T-helper 2 cell (primary cell): ENCODE data around the gene TCERG1L.
A peak's percentile ranks its signal among the peaks of the same experiment; 100 is the strongest.
"Not testable (repeated sequence)": the region's sequence is repeated elsewhere in the genome, so short reads cannot be mapped to it uniquely, and the experiment has no call there.

Experiments used
- DNase-seq, 5 experiments: peaks; one replicate each; pipeline versions ENCODE4 v3.0.0 to v3.0.0-alpha.2; 2012 to 2022

Gene TCERG1L

DNA sequence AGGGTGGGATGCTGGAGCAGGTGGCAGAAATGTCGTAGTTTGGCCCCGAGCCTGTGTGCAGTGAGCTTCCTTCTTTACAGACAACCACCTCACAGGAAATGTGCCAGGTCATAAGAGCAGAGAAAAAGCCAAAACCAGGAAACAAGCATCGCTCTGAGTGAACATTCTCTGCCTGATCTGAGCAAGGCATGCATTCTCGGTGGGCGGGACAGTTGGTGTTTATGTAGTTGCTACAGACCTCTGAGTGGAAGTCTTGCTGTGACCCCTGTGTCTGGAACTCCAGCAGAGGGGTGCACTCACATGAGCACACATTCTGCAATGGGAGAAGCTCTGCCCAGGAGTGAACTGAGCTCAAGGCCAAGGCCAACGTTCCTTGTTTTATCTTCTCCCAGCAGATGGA is 230.1 kb downstream of the TCERG1L start:
- DNase-seq = peak in 1 of 5 experiments; percentile 84

DNA sequence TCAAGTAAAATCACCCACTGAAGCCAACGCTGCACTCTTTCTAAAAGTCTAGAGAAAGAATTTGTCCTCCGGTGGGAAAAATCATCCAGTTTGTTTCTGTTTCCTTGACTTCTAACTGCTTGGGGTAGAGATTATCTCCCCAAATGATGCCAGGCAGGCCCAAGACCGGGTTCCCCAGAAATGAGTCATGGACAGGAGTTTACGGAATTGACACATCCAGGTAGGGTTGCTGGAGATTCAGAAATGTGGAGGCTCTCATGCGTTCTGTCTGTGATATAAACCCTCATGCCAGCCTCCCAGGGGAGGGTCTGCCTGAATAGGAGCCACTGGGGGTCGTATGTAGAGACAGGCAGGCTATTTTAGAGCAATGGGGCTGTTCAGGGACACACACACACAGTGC is 230.9 kb downstream of the TCERG1L start:
- DNase-seq = no peak

DNA sequence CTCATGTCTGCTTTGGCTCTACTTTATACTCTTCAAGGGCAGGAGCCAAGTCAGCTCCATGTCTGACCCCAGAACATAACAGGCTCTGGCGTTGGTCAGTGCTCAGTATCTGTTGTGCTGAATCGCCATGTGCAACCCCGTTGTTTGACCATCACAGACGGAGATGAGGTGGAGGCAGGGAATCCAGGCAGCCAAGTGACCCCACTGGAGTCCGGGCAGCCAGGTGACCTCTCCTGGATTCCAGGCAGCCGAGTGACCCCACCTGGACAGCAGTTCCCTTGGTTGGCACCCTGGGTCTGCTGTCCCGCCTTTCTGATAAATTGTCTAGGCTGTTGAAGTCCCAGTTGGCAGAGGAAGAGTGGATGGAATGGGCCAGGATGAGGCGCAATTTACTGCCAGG is 232.2 kb downstream of the TCERG1L start:
- no peak for DNase-seq

DNA sequence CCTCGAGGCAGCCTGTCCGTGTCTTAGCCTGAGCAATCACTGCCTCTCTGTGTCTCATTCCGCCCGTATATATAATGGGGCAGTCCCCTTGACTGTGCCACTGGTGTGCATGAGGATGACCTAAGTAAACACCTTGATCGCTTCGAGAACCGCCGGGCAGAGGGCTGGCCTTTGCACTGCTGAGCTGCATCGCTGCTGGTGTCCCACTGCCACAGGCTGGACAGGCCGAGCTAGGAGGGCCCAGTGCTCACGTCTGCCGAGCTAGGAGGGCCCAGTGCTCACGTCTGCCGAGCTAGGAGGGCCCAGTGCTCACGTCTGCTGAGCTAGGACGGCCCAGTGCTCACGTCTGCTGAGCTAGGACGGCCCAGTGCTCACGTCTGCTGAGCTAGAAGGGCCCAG is 232.6 kb downstream of the TCERG1L start:
- DNase-seq = not testable (repeated sequence)

DNA sequence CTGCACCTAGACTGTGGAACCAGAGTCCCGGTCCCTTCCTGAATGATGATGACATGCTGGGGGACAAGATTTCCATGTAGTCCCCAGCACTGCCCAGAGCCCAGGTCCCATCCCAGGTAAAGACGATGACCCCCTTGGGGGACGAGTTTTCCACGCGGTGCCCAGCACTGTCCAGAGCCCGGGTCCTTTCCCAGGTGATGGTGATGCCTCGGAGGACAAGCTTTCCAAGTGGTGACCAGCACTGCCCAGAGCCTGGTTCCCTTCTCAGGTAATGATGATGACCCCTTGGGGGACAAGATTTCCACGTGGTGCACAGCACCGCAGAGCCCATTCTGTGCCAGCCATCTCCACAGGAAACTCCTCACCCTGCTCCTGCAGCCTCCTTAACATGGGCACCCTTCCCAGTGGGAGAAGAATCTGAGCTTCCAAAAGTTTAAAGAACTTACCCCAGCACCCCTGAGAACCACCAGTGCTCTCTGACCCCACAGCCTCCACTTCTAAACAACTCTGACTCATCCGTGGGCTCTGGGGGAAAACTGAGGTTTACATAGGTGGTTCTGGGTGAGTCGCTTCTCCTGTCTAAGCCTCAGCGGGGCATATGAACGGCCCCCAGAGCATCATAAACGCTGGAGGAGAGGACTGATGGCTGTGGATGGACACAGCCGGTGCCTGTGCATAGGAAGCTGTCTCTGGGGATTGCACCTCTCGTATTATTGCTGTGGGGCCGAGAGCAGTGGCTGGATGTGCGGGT is 233.2 kb downstream of the TCERG1L start:
- DNase-seq = peak in 1 of 5 experiments; percentile 8

DNA sequence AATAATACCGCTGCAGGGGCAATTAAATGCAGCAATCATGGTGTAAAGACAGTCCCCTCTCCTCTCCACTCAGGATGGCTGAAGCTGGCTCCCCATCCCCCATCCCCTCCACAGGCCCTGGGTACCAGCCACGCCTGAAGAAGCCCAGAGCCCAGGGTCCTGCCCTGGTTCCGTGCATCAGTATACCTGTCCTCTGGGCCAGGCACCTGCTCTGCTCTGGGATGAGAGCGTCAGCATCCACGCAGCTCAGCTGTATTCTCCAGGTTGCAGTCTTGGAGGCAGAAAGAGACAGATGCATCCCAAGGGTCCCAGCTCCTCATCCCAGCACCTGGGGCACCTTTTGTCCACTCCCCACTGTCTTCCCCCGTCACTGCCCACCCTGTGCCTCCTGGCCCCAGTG is 233.8 kb downstream of the TCERG1L start:
- DNase-seq = no peak

DNA sequence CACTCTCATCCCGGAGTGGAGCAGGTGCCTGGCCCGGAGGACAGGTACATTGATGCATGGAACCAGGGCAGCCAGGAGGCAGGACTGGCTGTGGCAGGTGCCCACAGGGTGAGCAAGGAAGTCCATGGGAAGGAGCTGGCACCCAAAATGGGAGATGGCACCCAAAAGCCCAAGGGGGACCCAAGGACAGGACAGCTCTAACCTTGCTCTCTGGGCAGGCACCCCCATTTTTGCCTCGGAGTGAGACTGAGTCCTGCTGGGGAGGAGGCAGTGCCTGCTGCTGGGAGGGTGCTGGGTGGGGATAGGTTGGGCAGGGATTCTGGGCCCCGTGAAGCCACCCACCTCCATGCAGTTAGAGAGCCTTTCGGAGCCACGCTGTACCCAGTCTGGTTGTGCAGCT is 234.5 kb downstream of the TCERG1L start:
- no peak for DNase-seq

DNA sequence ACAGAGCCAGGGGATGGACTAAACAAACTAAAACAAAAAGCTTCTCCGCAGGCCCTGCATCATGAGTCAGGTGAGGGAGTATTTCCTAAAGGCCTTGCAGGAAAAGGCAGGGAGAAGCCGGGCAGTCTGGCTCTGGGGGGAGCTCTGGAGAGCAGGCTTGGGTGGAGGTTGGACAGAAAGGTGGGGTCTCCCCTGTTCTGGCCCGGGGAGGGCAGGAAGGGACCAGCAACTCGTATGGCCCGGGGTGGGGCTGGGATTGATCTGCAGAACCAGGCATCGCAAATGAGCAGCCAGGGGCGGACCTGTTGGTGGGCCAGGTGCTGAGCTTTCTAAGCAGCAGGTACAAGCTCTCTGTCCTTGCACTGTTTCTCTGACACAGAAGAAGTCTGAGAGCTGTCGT is 235.2 kb downstream of the TCERG1L start:
- DNase-seq = no peak

DNA sequence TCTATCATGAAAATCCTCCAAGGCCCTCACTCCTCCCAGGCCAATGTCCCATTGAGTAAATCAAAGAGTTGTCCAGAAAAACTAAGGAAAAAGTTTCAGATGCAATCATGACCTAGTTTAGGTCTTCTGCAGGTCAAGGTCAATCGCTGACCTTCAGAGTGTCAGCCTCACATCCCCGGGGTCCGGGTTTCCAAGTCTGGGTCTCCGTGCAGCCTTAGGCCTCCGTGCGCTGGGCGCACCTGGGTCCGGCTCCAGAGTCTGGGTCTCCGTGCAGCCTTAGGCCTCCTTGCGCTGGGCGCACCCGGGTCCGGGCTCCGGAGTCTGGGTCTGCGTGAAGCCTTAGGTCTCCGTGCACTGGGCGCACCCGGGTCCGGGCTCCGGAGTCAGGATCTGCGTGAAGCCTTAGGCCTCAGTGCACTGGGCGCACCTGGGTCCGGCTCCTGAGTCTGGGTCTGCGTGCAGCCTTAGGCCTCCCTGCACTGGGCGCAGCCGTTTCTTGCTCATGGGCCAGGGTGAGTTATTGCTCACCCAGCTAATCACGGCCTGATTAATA is 236.2 kb downstream of the TCERG1L start:
- DNase-seq = no peak

DNA sequence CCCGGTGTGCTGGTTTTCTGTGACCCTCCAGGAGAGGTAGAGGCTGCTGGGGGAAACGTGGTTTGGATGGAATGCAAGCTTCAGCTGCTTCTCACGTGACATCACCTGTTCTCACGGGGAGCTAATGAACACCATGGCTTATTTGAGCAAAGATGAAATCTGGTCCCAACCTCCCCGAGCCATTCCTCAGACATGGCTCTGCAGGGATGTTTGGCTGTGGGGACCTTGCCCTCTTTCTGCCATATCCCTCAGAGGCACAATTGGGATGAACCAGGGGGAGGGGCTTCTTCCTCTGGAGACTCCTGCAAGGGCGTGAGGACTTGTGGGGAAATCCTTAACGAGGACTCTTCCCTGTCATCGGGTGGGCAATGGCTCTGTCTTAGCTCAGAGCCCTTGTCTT is 236.8 kb downstream of the TCERG1L start:
- DNase-seq = no peak

DNA sequence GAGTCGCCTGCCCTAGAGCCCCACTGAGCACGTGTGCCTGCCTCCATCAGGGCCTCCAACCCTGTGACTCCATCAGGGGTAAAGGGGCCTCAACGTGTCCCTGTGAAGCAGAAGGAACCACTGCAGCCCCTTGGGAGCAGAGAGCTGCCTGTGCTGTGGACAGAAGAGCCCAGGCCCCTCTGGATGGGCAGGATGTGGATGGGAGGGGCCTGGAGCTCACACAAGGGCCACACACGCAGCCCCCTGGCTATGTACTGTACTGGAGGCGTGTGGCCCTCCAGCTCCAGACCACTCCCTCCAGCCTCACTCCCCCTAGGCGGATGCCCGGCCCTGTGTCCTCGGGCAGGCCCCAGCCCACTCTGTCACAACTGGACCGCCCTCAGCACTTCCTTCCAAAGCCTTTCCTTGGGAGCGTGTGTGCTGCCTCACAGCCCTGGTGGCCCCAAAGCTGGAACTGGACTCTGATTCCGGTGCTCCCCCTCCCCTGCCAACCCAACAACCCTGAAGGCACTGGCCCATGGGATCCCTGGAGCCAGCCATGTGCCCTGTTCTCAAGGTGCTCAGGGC is 238.0 kb downstream of the TCERG1L start:
- DNase-seq = no peak

DNA sequence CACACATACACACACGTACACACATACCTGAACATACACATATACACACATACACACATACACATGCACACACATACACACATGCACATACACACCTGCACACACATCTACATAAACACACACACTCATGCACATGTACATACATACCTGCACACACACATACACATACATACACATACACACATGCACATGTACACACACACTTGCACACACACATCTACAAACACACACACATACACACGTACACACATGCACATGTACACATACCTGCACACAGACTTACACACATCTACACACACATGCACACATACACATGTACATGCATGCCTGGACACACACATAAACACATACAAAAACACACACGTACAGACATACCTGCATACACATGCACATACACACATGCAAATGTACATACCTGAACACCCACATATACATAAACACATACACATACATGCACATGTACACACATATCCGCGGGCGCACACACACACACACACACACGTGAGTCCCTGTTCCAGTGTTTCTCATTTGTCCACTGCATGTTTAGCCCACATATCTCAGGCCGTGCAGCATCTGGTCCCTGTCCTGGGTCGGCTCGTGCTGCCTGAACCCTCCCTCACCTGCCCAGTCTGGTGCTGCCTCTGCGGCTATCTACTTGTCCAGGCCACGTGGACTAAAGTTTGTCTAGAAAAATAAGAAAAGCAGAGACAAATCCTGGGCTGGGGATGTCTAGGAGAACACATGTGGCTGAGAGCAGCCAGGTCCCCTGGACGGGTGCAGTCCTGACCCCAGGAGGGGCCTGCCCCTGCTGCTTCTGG is 238.7 kb downstream of the TCERG1L start:
- no peak for DNase-seq

DNA sequence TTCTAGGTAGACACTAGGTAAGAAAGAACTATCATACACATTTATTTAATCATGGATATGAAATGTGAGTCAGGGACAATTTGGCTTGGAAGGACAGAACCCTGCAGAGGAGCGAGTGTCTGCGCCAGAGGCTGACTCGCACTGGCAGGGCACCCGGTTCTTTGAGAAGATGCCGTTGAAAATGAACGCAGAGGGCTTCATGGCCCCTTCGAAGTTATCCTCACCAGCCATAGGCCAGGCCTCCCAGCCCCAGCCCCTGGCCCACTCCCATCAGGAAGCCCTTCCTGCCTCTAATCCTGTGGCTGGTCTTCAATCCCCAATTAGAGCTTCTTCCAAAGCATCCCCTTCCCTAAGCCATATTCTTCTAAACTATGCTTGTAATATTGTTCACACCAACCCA is 239.8 kb downstream of the TCERG1L start:
- DNase-seq = no peak

DNA sequence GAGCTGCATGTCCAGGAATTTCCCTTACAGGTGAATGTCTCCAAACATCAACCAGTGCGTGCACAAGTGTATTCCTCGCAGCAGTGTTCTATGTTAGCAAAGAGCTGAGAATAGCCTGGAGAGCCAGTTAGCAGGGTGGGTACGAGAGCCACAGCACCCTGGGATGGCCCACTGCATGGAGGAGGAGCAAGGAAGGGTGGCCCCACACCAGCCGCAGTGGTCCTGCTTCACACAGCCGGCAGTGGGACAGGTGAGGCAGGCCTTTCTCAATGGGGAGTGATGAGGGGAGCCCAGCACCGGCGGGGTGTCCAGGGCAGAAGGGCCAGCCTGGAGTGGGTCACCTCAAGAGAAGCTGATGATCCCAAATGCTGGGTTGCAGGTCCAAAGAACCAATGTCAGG is 240.7 kb downstream of the TCERG1L start:
- no peak for DNase-seq

DNA sequence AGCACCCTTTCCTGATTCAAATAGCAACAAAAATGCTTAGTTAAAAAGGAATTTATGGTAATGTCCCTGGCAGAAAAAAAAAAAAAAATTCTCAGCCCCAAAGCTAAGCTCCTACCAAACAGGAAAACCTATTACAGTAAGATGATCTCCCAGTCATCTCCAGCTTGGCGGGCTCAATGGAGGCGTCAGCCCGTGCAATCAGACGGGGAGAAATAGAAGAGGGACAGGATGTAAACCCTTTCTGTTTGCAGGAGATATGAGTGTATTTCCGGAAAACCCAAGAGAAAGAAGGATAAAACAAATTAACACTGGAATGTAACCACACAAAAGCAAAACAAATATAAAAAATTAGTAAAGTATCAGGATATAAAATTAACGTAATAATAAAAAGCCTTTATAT is 242.8 kb downstream of the TCERG1L start:
- no peak for DNase-seq

DNA sequence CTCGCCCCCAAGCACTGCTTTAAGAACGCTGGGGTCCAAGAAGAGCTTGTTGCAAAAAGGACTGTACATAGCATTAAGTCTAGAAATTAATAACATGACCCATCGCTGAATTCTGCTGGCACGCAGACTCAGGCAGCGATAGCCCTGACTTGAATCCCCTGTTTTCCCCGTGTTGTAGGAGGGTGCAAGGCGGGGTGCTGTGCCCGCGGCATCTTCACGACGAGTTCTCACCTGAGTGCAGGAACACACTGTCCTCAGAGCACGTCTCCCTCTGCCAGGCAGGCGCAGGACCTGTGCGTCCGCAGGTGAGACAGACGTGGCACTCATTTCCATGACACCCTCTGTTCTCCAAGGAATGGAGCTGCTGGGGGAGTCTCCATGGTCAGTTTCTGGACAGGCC is 243.2 kb downstream of the TCERG1L start:
- DNase-seq = no peak

DNA sequence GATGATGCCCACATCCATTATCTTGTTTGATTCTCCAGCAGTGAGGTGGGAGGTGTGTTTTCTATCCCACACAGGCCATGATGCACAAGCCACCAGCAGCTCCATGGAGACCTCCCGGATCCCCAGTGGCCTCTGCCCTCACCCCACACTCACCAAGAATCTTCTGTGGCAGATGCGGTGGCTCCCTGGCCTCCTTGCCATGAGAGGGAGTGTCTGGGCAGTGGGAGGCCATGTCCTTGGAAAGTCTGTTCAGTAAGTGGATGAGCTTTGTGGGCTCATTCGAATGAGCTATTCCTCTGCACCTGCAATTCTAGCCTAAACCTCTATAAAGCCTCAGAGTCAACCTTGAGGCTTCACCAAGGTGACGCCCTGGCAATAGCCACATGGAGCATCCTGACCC is 243.8 kb downstream of the TCERG1L start:
- no peak for DNase-seq

DNA sequence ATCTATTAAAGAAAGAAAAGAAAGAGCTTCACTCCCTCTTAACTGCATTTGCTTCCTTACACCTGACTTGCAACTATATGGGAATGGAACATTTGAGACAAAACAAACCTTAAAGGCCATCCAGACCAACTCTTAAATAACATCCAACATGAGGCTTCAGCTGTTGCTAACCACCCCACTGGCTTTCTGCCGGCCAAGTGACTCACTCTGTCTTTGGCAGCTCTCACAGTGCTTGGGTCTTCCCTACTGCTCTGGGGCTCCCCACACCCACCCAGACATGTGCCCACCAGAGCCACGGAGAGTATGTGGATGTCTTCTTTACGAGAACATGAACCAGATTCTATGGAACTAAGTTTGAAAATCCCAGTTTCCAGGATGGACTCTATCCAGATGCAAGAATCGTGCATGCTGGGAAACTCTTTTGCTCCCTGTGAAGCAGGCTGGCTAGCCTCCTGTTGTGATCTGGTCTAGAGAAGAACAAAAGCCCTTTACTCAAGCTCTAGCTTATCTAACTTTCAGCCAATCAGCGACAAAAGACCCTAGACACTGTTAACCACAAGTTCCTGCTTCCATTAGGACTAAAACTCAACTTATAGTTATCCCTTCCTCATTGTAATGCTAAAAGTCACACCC is 245.7 kb downstream of the TCERG1L start:
- no peak for DNase-seq

DNA sequence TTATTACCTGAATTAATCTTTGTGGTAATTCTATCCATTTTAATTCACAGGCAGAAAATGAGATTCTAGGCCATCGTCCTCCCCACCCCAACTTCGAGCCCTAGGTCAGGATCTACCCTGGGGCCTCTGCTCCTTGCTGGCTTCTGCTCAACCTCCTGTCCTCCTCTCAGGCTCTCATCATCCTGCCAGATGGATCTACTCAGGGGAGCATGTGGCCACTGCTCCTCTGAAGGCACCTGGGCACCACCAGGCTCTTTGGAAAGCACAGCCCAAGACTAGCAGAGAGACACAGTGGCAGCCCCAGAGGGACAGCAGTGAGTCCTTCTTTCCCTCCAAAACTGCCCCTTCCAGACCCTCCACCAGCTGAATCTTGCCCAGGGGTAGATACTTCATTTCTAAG is 248.2 kb downstream of the TCERG1L start:
- no peak for DNase-seq

DNA sequence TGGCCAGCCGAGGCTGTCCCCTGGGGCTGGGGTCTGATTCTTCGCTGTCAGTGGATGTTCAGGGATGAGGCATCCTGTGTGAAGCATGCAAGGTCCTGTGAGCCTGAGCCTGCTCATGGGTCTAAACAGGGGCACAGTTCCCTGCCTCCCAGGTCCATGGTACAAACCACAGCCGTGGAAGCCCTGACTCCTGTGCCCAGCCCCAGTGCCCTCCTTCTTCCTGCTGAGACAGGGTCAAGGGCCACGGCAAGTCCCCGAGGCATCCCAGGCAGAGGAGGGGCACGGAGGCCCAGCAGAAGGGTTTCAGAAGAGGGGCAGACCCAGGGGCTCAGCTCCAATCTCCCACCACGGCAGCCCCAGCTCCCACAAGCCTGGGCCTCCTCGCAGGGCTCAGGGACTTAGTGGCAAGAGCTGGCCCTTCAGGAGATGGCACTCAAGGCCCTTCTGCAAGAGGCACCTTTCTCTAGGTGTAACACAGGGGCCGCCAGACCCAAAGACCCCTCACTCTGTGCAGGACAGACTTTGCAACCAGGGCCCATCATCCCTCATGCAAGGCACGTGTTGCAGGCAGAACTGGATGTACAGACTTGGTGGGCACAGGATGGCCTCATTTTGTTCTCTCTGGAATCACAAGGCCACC is 248.8 kb downstream of the TCERG1L start:
- DNase-seq = no peak

DNA sequence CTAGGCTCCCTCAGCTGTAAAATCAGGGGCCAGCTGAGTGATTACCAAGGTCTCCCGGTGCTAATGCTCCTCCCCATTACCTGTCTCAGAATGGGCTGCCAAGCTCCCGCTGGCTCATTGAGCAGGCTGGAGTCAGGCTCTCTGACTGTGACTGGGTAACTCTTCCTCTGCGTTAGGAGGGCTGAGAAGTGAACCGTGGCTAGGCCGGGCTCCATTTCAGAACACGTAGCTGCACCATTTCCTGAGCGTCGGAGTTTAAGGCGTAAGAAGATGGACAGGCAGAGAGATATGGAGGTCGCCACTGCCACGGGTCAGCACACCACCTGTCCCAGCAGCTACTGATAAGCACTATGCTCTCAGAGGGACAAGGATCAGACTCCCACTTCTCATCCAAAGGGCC is 250.3 kb downstream of the TCERG1L start:
- no peak for DNase-seq

DNA sequence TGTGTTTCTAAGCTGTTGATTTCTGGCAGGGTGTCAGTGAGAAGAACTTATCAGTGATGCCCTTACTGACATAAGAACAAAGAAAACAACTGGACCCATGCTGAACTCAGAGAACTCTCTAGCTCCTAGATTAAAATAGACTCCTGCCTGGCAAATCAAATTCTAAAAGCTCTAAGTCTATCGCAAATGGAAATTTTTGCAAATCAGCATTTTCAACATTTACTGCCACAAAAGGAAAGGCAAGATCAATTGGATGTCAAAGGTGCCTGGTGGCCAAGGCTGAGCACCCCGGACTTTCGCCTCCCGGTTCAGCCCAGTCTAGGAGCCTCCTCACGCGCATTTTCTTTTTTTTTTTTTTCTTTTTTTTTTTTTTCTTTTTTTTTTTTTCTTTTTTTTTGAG is 251.6 kb downstream of the TCERG1L start:
- DNase-seq = no peak

DNA sequence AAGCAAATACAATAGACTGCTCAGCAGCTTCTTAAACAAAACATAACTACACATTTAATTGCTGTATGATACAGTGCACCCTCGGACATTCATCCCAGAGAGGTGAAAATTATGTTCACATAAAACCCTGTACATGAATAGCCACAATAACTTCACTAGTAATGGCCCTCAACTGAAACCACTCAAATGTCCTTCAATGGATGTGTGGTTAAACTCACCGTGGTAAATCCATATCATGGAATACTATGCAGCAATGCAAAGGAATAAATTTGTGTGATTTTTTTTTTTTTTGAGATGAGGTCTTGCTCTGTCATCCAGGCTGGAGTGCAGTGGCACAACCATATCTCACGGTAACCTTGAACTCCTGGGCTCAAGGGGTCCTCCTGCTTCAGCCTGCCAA is 252.7 kb downstream of the TCERG1L start:
- no peak for DNase-seq
